ENCODE results near the gene ENHO.

- TF ChIP-seq CTCF (IDR thresholded peaks at IDR 0.05) (peak; percentile 83 to 91 (median 88)), POLR2A (IDR thresholded peaks at IDR 0.05) (no peak)
Observed at GRCh38 chr9:34547960-34548611, 25.3 kb upstream of the ENHO start.
